Keratinocyte (primary cell): ENCODE data around the gene KIDINS220. TPM values are rescaled to one million over a fixed set of nuclear protein-coding genes. Genes with fewer than 3 reads are reported as not detected.

Experiments
- DNase-seq: peaks from one replicate; pipeline ENCODE4 v3.0.0-alpha.2; 2011; ENCODE audit warnings: low read depth, missing footprints, low spot score
- FAIRE-seq: peaks from 2 replicates; lab custom pipeline; 2011; peaks lifted over from hg19 to GRCh38; lab: Jason Lieb, UNC
- H2AFZ ChIP-seq: 2 replicates; pipeline ENCODE4 v1.6.0; 2012; ENCODE audit warnings: low read length, control low read depth, inconsistent platforms; ENCODE audit not compliant: control insufficient read depth
- H3K27ac ChIP-seq: 2 replicates; pipeline ENCODE4 v1.5.1; 2011; ENCODE audit warnings: low read length; ENCODE audit not compliant: control insufficient read depth, insufficient read depth
- H3K27me3 ChIP-seq: 3 replicates; pipeline ENCODE4 v1.6.0; 2011; ENCODE audit warnings: low read length; ENCODE audit not compliant: control insufficient read depth, insufficient read depth; ENCODE audit errors: extremely low read depth
- H3K36me3 ChIP-seq, 2 experiments: 2 replicates in 1 of 2; 3 replicates in 1 of 2; pipeline ENCODE4 v1.5.1; 2011; ENCODE audit warnings: low read length in 2 of 2, mild to moderate bottlenecking in 1 of 2; ENCODE audit not compliant: control insufficient read depth in 2 of 2, insufficient read depth in 2 of 2; ENCODE audit errors: extremely low read depth in 1 of 2
- H3K4me1 ChIP-seq: 3 replicates; pipeline ENCODE4 v1.5.1; 2011; ENCODE audit warnings: low read length; ENCODE audit not compliant: control insufficient read depth, insufficient read depth; ENCODE audit errors: extremely low read depth
- H3K4me2 ChIP-seq: 3 replicates; pipeline ENCODE4 v1.6.0; 2011; ENCODE audit warnings: low read depth, low read length; ENCODE audit not compliant: control insufficient read depth, insufficient read depth; ENCODE audit errors: extremely low read depth
- H3K4me3 ChIP-seq, 3 experiments: fragments of 200-600 bp in 1 of 3; sonication (generic) in 1 of 3; 2 replicates in 2 of 3; 3 replicates in 1 of 3; pipeline ENCODE4 v1.5.1; 2011 to 2016; ENCODE audit warnings: low read length in 3 of 3, mild to moderate bottlenecking in 3 of 3, control low read depth in 2 of 3, inconsistent platforms in 1 of 3, low read depth in 1 of 3, mixed read lengths in 1 of 3, mixed run types in 1 of 3, moderate library complexity in 1 of 3; ENCODE audit not compliant: control insufficient read depth in 2 of 3, insufficient read depth in 2 of 3; ENCODE audit errors: extremely low read depth in 1 of 3
- H3K79me2 ChIP-seq: 2 replicates; pipeline ENCODE4 v1.6.0; 2012; ENCODE audit warnings: low read length; ENCODE audit not compliant: control insufficient read depth, insufficient read depth
- H3K9ac ChIP-seq: 3 replicates; pipeline ENCODE4 v1.6.0; 2011; ENCODE audit warnings: low read length; ENCODE audit not compliant: control insufficient read depth, insufficient read depth; ENCODE audit errors: extremely low read depth
- H3K9me1 ChIP-seq: 3 replicates; pipeline ENCODE4 v1.6.0; 2011; ENCODE audit warnings: low read length; ENCODE audit not compliant: control insufficient read depth, insufficient read depth; ENCODE audit errors: extremely low read depth
- H3K9me3 ChIP-seq: 2 replicates; pipeline ENCODE4 v1.5.1; 2012; ENCODE audit warnings: low read depth, low read length; ENCODE audit not compliant: control insufficient read depth
- H4K20me1 ChIP-seq: 3 replicates; pipeline ENCODE4 v1.6.0; 2011; ENCODE audit warnings: low read length; ENCODE audit not compliant: control insufficient read depth, insufficient read depth; ENCODE audit errors: extremely low read depth
- CTCF ChIP-seq, 3 experiments: IDR thresholded peaks in 1 of 3; conservative IDR thresholded peaks in 1 of 3; optimal IDR thresholded peaks in 1 of 3; 2 replicates in 2 of 3; 3 replicates in 1 of 3; pipeline versions ENCODE3 to v1.5.1; 2011; ENCODE audit warnings: low read length in 3 of 3, mild to moderate bottlenecking in 3 of 3, moderate library complexity in 2 of 3, control low read depth in 1 of 3, inconsistent platforms in 1 of 3; ENCODE audit not compliant: insufficient read depth in 2 of 3; ENCODE audit errors: extremely low read depth in 1 of 3
- EZH2 ChIP-seq: IDR thresholded peaks from one replicate; pipeline ENCODE4 v1.6.1; 2012; ENCODE audit warnings: inconsistent platforms, mild to moderate bottlenecking, low read length, moderate library complexity
- dilution Hi-C: fragments of 300-500 bp; cut with MboI; formaldehyde crosslinking; loops from one replicate; pipeline ENCODE4 v1.7.0; 2020; ENCODE audit warnings: low sequenced_read_pairs; ENCODE audit not compliant: extremely low pct_ligation_motif_present
- polyA plus RNA-seq, 5 experiments: library from polyadenylated mRNA; depleted of rRNA in 3 of 5; stranded (reverse) in 3 of 5; stranded (forward) in 1 of 5; unstranded in 1 of 5; fragments of >200 nt; gene quantifications; 1 replicate in 1 of 5; 2 replicates in 3 of 5; 3 replicates in 1 of 5; pipeline versions ENCODE4 v1.2.1 to v1.2.3, GENCODE V29; 2011 to 2012; ENCODE audit warnings: missing spikeins in 2 of 5, low read depth in 1 of 5, low replicate concordance in 1 of 5

KIDINS220 gene
- polyA plus RNA-seq, 1 donor (not counting 4 experiments of a cell fraction or from before 2014, with no cell fraction given), result 28.8 TPM

DNA sequence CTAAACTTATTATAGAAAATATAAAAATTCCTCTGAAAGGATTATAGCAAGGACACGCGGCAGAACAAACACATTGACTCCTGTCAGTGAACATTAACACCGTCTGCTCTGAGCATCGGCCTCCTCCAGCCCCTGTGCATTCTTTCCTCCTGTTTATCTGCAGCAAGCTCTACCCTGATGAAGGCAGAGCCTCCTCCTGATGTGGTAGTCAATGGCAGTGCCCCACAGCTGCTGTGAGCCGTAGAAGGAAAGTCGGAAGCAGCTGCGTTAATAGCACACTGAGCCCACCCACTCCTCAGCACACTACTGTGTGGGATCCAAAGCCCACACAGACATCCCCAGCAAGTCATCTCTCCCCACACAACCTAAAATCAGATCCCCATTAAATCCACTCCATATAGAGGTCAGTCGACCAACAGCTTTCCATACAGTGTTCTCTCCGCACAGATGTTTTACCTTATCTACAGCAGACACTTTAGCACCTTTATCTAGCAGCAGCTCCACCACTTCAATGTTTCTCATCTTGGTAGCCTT lies 41.0 kb downstream of the KIDINS220 start:
- dilution Hi-C loops, result no loop called here
- no peak overlapping the region for H3K4me2 ChIP-seq
- H3K79me2 ChIP-seq, result no peaks in the 10 kb centered on the region
- TF ChIP-seq CTCF (optimal IDR thresholded peaks at IDR 0.05 in 1 of 3, IDR thresholded peaks at IDR 0.05 in 1 of 3, conservative IDR thresholded peaks at IDR 0.05 in 1 of 3; ENCODE audit: extremely low read depth in 1 of 3, insufficient read depth in 2 of 3, low read length in 3 of 3) (no peak), EZH2 (no peak)
- H3K9ac ChIP-seq, result no peak overlapping the region
- no peaks in the 10 kb centered on the region for H4K20me1 ChIP-seq
- H3K4me3 ChIP-seq, result no peak overlapping the region
- no peak for DNase-seq
- no peaks in the 10 kb centered on the region for H3K4me1 ChIP-seq
- no peaks in the 10 kb centered on the region for H3K9me3 ChIP-seq
- no peak overlapping the region for H2AFZ ChIP-seq
- no peaks in the 10 kb centered on the region for H3K27me3 ChIP-seq
- FAIRE-seq, result no peak
- peaks cover 0 to 18% of the 10 kb centered on the region in 2 experiments for H3K36me3 ChIP-seq
- H3K9me1 ChIP-seq, result no peaks in the 10 kb centered on the region
- H3K27ac ChIP-seq, result no peak overlapping the region

GRCh38 chr2:8794923-8795825 lies 42.2 kb downstream of the KIDINS220 start:
- no peak overlapping the region for H3K4me2 ChIP-seq
- no peaks in the 10 kb centered on the region for H3K9me1 ChIP-seq
- TF ChIP-seq EZH2 (no peak), CTCF (optimal IDR thresholded peaks at IDR 0.05 in 1 of 3, IDR thresholded peaks at IDR 0.05 in 1 of 3, conservative IDR thresholded peaks at IDR 0.05 in 1 of 3; ENCODE audit: extremely low read depth in 1 of 3, insufficient read depth in 2 of 3, low read length in 3 of 3) (no peak)
- H3K9ac ChIP-seq, result no peak overlapping the region
- DNase-seq (no peak), FAIRE-seq (no peak)
- H3K4me3 ChIP-seq, result no peak overlapping the region
- no peaks in the 10 kb centered on the region for H3K4me1 ChIP-seq
- H4K20me1 ChIP-seq, result no peaks in the 10 kb centered on the region
- no peaks in the 10 kb centered on the region for H3K79me2 ChIP-seq
- dilution Hi-C loops, result no loop called here
- no peak overlapping the region for H2AFZ ChIP-seq
- H3K36me3 ChIP-seq, result peaks cover 0 to 20% of the 10 kb centered on the region in 2 experiments
- H3K27ac ChIP-seq, result no peak overlapping the region
- no peaks in the 10 kb centered on the region for H3K27me3 ChIP-seq
- H3K9me3 ChIP-seq, result no peaks in the 10 kb centered on the region
